Activated CD4-positive, alpha-beta T cell treated with anti-CD3 and anti-CD28 coated beads, Interleukin-10, Interleukin-2, amounts not matched to agents 100 ng/mL and 50 ng/mL, durations not matched to agents 16 hours and 8 hours (primary cell): ENCODE data around the gene MIEN1.
"Not testable (repeated sequence)": the region's sequence is repeated elsewhere in the genome, so short reads cannot be mapped to it uniquely, and the experiment has no call there.

Experiments used
- DNase-seq: peaks from one replicate; pipeline ENCODE4 v3.0.0-alpha.2; 2020

Gene MIEN1

DNA sequence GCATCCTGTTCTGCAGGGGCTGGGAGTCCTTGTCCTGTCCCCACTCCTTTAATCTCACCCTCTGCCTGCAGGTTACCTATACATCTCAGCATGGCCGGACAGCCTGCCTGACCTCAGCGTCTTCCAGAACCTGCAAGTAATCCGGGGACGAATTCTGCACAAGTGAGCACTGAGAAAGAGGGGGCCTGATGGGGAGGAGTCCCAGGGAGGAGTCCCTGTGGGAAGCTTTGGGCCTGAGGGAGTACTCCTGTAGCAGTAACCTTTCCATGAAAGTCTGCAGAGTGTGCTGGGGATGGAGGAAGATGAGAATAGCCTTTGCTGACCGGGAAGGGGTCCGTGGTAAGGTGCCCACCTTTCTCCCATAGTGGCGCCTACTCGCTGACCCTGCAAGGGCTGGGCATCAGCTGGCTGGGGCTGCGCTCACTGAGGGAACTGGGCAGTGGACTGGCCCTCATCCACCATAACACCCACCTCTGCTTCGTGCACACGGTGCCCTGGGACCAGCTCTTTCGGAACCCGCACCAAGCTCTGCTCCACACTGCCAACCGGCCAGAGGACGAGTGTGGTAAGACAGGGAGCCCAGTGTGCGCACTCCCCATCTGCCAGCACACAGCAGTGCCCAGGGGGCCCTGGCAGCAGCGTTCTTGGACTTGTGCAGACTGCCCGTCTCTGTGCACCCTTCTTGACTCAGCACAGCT lies 14.8 kb downstream of the MIEN1 start:
- DNase-seq, result no peak

DNA sequence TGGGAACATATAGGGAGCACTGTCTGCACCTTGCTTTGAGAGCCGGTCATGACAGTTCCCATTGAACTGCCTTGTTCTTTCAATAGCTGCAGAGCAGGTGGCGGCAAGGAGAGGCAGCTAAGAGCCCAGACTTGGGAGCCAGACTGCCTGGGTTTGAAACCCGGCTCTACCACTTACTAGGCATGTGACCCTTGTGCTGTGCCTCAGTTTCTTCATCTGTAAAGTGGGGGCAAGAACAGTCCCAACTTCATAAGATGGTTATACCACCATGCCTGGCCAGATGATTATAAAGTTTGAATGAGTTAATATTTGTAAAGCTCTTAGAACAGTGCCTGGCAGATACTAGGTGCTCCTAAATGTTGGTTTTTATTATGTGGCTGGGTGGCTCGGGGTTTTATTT lies 16.1 kb downstream of the MIEN1 start:
- no peak for DNase-seq

DNA sequence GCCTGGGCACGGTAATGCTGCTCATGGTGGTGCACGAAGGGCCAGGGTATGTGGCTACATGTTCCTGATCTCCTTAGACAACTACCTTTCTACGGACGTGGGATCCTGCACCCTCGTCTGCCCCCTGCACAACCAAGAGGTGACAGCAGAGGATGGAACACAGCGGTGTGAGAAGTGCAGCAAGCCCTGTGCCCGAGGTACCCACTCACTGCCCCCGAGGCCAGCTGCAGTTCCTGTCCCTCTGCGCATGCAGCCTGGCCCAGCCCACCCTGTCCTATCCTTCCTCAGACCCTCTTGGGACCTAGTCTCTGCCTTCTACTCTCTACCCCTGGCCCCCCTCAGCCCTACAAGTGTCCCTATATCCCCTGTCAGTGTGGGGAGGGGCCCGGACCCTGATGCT lies 18.5 kb downstream of the MIEN1 start:
- no peak for DNase-seq

DNA sequence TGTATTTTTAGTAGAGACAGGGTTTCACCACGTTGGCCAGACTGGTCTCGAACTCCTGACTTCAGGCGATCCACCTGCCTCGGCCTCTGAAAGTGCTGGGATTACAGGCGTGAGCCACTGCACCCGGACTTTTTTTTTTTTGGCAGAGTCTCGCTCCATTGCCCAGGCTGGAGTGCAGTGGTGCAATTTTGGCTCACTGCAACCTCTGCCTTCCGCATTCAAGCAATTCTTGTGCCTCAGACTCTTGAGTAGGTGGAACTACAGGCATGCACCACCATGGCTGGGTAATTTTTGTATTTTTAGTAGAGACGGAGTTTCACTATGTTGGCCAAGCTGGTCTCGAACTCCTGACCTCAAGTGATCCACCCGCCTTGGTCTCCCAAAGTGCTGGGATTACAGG lies 19.3 kb downstream of the MIEN1 start:
- not testable (repeated sequence) for DNase-seq

DNA sequence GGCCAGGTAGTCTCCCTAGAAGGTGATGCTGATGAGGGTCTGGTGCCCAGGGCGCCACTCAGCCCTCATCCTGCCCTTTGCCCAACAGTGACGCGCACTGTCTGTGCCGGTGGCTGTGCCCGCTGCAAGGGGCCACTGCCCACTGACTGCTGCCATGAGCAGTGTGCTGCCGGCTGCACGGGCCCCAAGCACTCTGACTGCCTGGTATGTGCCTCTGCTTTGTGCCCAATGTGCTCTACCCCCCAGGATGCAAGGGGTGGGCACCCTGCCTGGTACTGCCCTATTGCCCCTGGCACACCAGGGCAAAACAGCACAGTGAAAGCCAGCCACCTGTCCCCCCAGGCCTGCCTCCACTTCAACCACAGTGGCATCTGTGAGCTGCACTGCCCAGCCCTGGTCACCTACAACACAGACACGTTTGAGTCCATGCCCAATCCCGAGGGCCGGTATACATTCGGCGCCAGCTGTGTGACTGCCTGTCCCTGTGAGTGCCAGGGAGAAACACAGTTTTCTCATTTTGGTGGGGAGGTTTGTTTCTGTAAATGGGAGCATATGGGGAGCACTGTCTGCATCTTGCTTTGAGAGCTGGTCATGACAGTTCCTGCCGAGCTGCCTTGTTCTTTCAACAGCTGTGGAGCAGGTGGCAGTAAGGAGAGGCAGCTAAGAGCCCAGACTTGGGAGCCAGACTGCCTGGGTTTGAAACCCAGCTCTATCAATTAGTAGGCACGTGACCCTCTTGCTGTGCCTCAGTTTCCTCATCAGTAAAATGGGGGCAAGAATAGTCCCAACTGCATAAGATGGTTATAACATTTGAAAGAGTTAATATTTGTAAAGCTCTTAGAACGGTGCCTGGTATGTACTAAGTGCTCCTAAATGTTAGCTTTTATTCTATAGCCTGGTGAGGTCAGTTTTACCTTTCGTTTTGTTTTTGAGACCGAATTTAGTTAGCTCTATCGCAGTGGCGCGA lies 20.1 kb downstream of the MIEN1 start:
- no peak for DNase-seq

DNA sequence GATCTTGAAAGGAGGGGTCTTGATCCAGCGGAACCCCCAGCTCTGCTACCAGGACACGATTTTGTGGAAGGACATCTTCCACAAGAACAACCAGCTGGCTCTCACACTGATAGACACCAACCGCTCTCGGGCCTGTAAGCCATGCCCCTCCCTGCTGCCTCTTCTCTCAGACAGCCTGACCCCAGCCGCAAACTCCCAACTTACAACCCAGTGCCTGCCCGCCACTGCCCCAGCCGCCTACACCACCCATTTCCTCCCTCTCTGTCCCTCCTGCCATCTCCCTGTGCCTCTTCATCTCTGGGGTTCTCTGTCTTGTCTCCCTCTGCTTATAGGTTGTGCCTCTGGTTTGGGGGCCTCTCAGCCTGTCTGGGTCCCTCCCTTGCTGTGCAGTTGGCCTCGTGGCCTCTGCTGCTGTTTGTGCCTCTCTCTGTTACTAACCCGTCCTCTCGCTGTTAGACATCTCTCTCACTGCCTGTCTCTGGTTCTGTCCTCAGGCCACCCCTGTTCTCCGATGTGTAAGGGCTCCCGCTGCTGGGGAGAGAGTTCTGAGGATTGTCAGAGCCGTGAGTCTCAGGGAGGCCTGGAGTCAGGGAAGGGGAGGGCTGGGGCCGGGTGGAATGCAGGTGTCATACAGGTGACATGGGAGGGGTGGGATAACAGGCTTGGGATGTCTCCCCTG lies 20.9 kb downstream of the MIEN1 start:
- DNase-seq, result no peak

DNA sequence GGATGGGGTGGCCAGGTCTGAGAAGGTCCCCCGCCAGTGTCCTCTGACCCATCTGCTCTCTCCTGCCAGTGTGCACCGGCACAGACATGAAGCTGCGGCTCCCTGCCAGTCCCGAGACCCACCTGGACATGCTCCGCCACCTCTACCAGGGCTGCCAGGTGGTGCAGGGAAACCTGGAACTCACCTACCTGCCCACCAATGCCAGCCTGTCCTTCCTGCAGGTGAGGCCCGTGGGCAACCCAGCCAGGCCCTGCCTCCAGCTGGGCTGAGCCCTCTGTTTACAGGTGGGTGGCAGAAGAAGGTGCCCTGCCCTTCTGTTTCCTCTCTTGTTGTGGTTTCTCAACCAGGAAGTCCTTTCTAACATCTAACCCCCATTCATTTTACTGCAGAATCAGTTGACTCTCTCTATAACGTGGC lies 23.4 kb downstream of the MIEN1 start:
- no peak for DNase-seq

DNA sequence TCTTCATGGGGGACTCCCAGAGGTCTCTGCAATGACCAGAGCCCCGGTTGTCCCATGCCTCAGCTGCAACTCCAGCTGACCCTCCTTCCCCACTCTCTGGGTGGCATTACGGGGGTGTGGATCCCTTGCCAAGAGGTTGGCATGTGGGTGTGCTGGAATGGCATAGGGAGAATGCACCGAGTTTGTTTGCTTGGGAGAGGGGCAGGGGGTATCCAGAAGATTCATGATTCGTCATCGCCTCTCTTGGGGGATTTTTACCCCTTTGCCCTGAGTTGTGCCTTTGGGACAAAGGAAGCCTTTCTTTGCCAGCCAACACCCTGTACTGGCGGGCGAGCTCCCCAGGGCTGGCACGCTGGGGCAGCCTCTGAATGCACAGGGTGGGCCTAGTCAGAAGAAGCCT lies 23.9 kb downstream of the MIEN1 start:
- no peak for DNase-seq

DNA sequence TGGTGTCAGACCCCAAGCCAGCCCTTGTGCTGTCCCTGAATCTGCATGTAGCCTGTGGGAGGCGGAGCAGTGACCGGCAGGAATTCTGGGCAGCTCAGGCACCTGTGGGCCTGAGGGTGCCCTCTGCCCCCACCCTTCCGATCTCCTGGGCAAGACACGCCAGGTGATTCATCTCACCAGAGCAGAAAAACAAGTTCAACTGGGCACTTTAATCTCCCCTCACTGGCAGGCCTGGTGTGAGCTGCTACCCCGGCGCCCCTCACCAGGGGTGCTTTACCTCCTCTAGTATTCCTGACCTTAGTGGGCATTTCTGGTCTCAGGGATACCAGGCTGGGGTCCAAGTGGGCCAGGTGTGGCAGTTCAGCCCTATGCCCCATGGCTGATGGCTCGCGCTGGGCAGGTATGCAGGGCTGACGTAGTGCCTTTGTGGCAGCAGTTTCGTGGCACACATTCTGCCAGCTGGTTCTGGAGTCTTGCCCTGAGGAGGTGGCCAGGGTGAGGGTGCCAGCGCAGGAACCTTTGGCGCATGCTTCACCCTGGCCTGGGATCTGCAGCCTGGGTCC lies 24.5 kb downstream of the MIEN1 start:
- no peak for DNase-seq

DNA sequence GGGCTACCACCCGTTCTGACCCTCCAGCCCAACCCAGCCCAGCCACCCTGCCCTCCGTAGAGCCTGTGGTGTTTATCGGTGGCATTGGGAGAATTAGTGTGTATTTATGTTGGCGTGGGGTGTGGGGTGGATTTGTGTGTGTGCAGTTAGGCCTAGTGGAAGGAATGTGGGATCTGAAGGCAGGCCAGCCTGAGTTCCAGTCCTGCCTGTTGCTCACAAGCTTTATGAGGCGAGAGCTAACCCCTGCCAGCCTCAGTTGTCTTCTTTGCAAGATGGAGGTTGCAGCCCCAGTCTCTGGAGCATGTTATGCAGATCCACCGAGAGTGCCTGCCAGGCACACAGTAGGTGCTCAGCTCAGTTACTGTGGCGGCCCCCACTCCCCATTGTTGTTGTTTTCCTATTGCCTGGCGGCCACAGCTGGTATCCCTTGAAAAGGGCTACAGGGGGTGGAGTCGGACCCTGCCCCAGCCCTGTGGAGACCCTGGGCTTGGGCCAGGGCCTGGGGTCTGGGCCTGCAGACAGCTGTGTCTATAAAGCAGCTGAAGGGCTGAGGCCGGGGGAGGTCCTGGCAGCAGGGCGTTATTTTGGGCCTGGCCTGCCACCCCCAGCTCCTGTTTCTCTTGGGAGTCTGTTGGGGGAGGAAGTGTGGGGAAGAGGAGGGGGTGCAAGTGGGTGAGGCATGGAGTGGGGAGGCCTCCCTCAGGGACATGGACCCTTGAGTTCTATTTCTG lies 25.3 kb downstream of the MIEN1 start:
- DNase-seq, result no peak

DNA sequence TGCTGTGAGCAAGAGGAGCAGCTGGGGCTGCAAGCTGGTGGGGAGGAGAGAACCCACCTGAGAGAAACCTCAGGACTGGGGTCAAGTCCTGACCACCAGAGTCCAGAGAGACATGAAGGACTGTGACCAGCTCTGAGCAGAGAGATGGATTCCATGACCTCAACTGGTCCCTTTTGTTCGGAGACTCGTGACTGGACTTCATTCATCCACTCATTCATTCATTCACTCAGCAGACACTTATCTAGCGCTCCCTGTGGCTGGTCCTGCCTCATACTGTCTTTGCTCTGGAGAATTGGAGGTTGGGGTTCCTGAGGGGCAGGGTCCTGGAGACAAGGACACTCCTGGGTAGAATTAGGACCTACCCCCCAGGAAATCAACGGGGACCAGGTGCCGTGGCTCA lies 26.4 kb downstream of the MIEN1 start:
- no peak for DNase-seq

DNA sequence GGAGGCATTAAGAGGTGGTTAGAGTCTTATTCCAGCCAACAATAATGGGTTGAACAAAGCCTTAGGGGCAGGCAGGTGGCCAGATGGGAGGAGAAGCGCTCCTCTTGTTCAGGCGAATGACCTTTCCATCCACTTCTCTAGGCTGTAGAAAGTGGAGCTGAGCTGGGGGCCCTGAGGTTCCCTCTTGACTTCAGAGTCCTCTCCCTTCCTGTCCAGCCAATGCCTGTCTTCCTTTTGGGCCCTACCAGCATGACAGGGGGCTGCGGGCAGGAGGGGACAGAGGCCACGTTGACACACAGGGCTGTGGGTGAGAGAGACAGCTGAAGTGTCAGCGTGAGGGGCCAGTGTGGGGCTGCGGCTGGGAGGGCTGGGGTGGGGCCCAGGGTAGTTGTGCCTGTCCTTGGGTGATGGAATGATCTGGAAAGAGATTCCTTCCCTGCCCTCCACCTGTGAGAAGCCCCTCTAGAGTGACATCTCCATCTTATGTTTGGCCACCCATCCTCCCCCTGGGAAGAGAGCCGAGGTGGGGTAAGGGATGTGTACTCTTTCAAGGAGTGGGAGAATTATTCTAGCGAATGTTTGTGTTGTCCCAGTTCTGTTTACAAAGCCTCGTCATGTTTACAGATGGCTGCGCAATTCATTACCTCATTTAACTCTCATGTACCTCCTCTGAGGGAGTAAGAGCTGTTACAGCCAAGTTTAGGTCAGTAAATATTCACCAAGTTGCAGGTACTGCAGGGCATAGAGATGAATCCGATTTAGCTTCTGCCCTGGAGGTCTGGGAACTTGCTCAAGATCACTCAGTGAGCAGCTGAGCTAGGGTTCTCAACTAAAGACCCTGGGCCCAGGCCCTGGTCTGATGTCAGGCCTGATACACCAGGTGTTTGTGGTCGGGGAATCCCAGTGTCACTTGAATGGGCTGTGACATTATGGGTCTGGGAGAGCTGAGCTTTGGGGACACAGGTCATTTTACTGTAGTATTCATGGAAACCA lies 27.1 kb downstream of the MIEN1 start:
- DNase-seq, result peak; percentile 19

DNA sequence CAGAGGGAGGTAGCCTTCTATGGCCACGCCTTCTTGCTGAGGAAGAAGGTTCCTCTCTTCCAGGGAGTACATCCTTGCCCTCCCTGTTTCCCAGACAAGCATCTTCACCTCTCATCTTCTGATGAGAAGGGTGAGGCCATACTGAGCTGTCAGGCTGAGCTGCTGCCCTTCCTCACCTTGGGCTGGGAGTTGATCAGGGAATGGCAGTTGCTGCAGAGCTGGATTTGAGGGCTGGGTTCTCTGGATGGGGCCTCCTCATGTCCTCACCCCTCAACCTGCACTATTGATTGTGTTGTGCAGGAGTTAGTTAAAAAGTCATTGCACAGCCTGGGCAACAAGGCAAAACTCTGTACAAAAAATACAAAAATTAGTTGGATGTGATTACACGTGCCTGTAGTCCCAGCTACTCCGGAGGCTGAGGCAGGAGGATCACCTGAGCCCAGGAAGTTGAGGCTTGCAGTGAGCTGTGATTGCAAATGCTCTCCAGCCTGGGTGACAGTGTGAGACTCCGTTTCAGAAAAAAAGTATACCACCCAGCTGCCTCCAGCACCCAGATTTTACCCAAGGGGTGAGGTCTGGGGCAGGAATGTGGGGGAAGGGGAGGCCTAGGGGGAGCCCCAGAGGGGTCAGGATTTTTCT lies 28.4 kb downstream of the MIEN1 start:
- DNase-seq, result no peak

DNA sequence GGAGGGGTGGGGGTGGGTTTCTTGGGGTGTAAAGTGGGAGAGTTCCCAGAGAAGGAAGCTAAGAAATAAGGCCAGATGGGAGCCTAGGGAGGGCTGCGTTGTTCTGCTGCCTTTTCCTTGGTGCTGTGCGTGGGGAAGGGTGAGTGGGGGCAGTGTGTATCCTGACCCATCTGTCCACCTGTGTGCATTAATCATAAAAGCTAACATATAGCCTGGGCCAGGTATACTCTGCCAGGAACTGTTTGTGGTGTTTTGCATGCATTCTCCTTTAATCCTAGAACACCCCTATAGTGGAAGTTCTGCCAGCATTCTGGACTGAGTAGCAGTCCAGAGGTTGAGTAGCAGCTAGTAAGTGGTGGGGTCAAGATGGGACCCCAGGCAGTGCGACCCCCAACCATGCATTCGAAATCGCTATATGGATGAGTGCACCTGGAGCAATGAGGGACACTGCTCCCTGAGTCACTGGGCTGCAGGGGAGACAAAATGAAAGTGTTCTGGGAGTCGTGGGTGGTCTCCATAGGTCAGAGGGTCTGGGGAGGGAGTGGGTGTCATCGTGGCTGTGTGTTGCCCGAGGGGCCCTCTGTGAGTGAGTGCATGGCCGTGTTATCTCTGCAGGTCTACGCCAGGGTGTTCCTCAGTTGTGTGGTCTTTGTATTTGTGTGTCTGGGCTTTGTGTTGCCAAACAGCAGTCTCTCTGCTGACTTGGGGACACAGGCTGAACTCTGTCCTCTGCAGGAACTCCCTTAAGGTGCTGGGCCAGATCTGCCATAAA lies 29.1 kb downstream of the MIEN1 start:
- DNase-seq, result no peak

DNA sequence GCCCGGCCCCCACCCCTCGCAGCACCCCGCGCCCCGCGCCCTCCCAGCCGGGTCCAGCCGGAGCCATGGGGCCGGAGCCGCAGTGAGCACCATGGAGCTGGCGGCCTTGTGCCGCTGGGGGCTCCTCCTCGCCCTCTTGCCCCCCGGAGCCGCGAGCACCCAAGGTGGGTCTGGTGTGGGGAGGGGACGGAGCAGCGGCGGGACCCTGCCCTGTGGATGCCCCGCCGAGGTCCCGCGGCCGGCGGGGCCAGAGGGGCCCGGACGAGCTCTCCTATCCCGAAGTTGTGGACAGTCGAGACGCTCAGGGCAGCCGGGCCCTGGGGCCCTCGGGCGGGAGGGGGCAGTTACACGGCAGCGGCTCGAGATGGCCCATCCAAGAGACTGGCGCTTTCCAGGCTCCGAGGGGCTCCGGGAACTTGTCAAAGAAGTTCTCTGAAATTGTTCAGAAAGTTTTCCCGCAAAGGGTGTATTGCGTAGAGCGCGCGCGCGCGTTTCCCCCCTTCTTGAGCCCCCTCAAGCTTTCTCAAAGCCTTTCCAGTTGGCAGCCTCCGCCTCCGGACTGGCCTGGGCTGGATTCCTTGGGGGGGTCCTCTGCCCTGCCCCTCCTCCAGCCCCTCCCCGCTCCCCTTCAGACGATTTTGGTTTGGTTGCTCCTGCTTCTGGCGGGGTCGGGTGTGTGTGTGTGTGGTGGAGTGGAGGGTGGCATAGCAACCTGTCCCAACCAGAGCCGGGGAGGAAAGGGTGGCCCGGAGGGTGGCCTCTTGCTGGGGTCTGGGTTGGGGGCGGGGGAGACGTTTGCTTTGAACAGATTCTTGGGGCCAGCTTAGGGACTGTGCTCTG lies 30.0 kb downstream of the MIEN1 start:
- DNase-seq, result no peak

DNA sequence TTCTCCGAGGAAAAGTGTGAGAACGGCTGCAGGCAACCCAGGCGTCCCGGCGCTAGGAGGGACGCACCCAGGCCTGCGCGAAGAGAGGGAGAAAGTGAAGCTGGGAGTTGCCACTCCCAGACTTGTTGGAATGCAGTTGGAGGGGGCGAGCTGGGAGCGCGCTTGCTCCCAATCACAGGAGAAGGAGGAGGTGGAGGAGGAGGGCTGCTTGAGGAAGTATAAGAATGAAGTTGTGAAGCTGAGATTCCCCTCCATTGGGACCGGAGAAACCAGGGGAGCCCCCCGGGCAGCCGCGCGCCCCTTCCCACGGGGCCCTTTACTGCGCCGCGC lies 30.5 kb downstream of the MIEN1 start, which contains the start of gene ERBB2:
TSS of gene ERBB2 (plus strand) at position 247 of the 330 bp plus-strand sequence. CDS start 175 bp downstream, outside the sequence.
- DNase-seq, result no peak

DNA sequence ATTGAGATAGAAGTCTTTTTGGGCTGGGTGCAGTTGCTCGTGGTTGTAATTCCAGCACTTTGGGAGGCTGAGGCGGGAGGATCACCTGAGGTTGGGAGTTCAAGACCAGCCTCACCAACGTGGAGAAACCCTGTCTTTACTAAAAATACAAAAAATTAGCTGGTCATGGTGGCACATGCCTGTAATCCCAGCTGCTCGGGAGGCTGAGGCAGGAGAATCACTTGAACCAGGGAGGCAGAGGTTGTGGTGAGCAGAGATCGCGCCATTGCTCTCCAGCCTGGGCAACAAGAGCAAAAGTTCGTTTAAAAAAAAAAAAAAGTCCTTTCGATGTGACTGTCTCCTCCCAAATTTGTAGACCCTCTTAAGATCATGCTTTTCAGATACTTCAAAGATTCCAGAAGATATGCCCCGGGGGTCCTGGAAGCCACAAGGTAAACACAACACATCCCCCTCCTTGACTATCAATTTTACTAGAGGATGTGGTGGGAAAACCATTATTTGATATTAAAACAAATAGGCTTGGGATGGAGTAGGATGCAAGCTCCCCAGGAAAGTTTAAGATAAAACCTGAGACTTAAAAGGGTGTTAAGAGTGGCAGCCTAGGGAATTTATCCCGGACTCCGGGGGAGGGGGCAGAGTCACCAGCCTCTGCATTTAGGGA lies 31.0 kb downstream of the MIEN1 start:
- not testable (repeated sequence) for DNase-seq

DNA sequence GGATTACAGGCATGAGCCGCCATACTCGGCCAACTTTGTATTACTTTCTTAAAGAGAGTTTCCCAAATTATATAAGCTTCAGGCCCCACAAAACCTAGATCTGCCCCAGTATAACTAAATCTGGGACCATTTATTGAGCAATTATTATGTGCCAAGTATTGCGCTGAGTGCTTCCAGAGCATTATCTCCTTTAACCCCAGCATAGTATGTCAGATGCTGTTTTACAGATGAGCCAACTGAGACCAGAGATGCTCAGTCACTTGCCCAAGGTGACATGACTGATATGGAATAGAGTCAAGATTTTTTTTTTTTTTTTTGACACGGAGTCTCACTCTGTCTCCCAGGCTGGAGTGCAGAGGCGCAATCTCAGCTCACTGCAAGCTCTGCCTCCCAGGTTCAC lies 32.4 kb downstream of the MIEN1 start:
- DNase-seq, result no peak
